ENCODE measurements around the gene HIVEP3. TPM values are rescaled to one million over a fixed set of nuclear protein-coding genes. Genes with fewer than 3 reads are reported as not detected.

The HIVEP3 gene
- total RNA-seq, 2 donors from 2014 or later = 4.7 to 5.8 TPM

DNA sequence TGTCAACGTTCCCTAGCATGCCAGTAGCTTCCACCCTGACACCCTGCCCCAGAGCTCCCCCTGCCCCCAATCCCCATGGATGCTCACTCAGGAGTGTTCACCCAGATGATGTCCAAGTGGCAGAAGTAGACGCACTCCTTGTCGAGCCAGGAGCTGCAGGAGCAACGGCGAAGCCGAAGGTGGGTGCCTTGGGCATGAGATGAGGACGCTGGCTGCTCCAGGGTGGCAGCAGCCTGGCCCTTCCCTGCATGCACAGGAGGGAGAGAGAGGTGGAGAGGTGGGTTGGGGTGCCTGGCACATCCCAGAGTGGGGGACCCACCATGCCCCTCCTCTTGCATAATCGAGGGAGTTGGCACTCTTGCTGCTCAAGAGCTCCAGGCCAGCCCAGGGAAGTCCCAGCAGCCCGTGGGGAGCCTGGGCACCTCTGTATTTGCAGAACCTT lies 434.7 kb downstream of the HIVEP3 start:
- Histone ChIP-seq H3K9me3 (no peaks in the 10 kb centered on the region), H3K27ac (no peak overlapping the region), H3K27me3 (no peaks in the 10 kb centered on the region), H3K36me3 (no peaks in the 10 kb centered on the region), H3K4me3 (peak overlapping the region in 1 of 2 donors; percentile 9), H3K4me1 (peaks cover 0 to 72% of the 10 kb centered on the region in 2 donors)
- no peak for DNase-seq (ENCODE audit: low spot score)
- TF ChIP-seq, protein P1, sequence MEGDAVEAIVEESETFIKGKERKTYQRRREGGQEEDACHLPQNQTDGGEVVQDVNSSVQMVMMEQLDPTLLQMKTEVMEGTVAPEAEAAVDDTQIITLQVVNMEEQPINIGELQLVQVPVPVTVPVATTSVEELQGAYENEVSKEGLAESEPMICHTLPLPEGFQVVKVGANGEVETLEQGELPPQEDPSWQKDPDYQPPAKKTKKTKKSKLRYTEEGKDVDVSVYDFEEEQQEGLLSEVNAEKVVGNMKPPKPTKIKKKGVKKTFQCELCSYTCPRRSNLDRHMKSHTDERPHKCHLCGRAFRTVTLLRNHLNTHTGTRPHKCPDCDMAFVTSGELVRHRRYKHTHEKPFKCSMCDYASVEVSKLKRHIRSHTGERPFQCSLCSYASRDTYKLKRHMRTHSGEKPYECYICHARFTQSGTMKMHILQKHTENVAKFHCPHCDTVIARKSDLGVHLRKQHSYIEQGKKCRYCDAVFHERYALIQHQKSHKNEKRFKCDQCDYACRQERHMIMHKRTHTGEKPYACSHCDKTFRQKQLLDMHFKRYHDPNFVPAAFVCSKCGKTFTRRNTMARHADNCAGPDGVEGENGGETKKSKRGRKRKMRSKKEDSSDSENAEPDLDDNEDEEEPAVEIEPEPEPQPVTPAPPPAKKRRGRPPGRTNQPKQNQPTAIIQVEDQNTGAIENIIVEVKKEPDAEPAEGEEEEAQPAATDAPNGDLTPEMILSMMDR (IDR thresholded peaks at IDR 0.05) = no peak

DNA sequence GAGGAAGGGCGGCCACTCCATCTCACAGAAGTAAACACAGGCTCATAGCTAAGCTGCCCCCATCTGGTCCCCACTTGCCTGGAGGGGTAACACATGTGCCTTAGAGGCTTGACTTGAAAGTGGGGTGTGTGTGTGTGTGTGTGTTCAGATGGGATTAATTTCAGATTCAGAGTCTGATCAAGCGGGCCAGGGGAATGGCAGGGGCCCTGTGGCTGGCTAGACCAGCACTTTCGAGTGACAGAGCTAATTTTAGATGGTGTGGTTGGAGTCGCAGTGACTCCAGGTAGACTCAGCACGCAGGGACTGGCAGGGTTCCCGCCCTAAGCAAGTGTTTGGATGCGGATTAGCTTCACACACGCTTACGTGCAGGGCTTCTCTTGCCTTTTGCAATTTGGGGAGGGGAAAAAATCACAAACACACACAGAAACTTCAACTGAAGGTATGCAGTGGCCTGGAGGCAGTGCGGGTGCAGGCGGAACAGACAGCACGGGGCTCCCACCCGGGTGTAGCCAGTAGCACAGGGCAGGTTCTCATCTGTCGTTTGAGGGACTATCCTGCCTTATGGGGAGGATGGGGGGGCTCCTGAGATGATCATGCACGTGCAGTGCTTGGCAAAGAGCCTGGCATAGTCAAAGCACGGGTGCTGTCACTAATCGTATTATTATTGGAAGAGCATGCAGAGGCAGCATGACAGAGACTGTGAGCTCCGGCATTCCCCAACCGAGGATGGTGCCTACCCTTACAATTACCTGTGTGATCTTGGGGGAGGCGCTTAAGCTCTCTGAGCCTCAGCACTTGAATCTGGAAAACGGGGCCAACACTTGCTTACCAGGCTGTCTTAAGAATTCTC lies 435.5 kb downstream of the HIVEP3 start:
- Histone ChIP-seq H3K36me3 (no peaks in the 10 kb centered on the region), H3K27me3 (no peaks in the 10 kb centered on the region), H3K4me3 (no peak overlapping the region), H3K27ac (peak overlapping the region; percentile 47 to 58), H3K4me1 (peaks cover 0 to 74% of the 10 kb centered on the region in 2 donors), H3K9me3 (no peaks in the 10 kb centered on the region)
- TF ChIP-seq, protein P1 (IDR thresholded peaks at IDR 0.05) = no peak
- DNase-seq (ENCODE audit: low spot score) = no peak

DNA sequence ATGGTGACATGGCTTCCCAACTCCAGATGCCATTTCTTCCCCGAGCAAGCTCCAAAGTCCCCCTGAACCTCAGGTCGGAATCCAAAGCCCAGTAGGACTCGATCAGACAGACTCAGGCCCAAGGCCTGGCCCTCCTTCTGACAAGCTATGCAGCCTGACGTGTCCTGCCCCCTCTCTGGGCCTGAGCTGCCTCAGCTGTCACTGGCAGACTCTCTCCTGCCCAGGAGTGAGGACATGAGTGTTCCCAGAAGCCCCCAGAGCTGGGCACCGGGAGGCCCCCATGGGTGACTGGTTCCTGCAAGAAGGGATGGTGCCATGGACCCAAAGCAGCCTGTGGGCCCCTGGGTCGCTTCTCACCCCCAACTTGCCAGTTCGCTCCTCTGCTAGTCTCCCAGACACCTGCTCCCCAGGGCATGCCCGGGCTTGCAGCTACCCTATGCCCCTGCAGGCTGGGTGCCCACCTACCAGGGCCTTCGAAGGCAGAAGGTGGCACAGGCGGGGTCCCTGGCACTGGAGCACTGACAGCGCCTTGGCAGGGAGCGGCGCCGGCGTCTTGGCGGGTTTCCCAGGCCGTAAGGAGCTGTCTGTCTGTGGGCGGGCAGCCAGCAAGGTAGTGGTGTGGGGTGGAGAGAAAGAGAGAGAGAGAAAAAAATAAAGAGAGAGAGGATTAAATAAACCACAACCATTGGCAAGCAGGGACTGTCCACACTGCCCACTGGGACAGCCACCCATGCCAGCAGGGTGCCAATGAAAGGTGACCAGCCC lies 436.5 kb downstream of the HIVEP3 start:
- no peak for DNase-seq (ENCODE audit: low spot score)
- Histone ChIP-seq H3K36me3 (no peaks in the 10 kb centered on the region), H3K9me3 (no peaks in the 10 kb centered on the region), H3K4me3 (no peak overlapping the region), H3K27ac (peak overlapping the region; percentile 47 to 58), H3K4me1 (peaks cover 0 to 69% of the 10 kb centered on the region in 2 donors), H3K27me3 (no peaks in the 10 kb centered on the region)
- TF ChIP-seq, protein P1 (IDR thresholded peaks at IDR 0.05) = no peak

DNA sequence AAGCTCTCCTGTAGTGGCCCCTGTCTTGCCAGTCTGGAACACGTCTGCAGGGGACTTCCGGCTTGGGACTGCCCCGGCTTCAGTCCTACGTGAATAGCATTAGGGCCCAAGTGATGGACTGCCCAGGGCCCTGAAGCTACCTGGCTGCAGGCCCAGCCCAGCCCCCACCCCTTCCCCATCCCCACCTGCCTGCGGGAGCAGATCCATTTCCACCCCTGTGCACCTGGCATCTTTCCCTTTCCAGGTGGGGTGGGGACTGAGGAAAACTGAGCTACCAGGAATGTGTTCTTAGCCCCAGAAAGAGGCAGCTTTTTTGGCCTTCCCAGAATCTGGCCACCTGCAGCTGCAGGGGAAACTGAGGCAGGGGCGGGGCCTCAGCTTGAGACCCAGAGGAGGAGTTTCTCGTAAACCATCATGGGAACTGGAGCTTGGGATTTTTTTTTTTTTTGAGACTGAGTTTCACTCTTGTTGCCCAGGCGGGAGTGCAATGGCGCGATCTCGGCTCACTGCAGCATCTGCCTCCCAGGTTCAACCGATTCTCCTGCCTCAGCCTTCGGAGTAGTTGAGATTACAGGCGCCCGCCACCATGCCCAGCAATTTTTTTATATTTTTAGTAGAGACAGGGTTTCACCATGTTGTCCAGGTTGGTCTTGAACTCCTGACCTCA lies 437.5 kb downstream of the HIVEP3 start:
- no peak overlapping the region for H3K4me3 ChIP-seq
- TF ChIP-seq, protein P1 (IDR thresholded peaks at IDR 0.05) = no peak
- H3K27ac ChIP-seq = no peak overlapping the region
- no peaks in the 10 kb centered on the region for H3K27me3 ChIP-seq
- H3K4me1 ChIP-seq = peaks cover 0 to 69% of the 10 kb centered on the region in 2 donors
- DNase-seq (ENCODE audit: low spot score) = no peak
- no peaks in the 10 kb centered on the region for H3K9me3 ChIP-seq
- H3K36me3 ChIP-seq = no peaks in the 10 kb centered on the region

DNA sequence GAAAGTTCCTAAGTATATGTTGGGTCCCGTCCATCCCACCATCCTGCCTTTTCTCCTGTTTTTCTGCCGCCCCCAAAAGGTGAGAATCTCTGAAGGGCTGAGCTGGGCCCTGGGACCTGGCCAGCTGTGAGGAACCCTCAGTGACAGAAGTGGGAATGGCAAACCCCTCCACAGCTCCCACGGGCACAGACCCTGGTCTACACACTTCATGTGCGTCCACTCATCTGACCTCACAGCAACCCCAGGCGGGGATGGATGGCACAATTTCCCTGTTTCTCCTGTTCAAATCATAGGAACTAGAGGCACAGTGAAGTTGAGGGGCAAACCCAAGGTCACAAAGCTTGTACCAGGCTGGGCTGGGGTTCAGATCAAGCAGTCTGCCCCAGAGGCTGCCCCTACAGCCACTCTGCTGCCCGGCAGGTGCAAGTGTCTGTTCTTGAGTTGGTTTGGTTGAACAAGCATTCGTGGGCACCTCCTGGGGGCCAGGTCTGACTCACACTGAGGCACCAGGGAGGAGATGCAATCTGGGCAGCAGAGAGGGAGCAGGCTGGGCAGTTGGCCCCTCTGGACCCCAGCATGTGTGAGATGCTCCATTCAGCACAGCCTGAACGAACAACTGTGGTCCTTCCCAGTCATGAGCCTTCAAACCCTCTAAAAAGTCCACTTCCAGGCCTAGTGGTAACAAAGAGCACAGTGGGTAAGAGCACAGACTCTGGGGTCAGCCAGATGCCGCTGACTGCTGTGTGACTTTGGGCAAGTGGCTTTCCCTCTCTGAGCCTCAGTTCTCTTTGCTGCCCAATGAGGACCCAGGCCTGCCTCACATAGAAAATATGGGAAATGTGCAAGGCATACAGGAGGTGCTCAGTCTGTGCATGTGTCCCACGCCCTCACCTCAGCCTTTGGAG lies 438.3 kb downstream of the HIVEP3 start:
- TF ChIP-seq, protein P1 (IDR thresholded peaks at IDR 0.05) = no peak
- no peak overlapping the region for H3K4me3 ChIP-seq
- H3K27me3 ChIP-seq = no peaks in the 10 kb centered on the region
- no peaks in the 10 kb centered on the region for H3K9me3 ChIP-seq
- H3K4me1 ChIP-seq = peaks cover 0 to 69% of the 10 kb centered on the region in 2 donors
- no peak for DNase-seq (ENCODE audit: low spot score)
- H3K27ac ChIP-seq = no peak overlapping the region
- no peaks in the 10 kb centered on the region for H3K36me3 ChIP-seq

Measured in right atrium auricular region (tissue), 2 donors.